ENCODE measurements around the gene SNCG. TPM values are rescaled to one million over a fixed set of nuclear protein-coding genes. Genes with fewer than 3 reads are reported as not detected.

SNCG gene
- total RNA-seq, 1 experiment from 2014 or later = 8.4 TPM

GRCh38 chr10:86963341-86963919 is 5.0 kb downstream of the SNCG start (continued):
- TF ChIP-seq E2F1 (CRISPR knock-in tag; IDR thresholded peaks at IDR 0.05) = no peak
- TF ChIP-seq FOXP4 (CRISPR knock-in tag; IDR thresholded peaks at IDR 0.05) = no peak
- no peak for TF ChIP-seq GABPB1 (CRISPR knock-in tag; IDR thresholded peaks at IDR 0.05)
- TF ChIP-seq ATF1 (CRISPR knock-in tag; IDR thresholded peaks at IDR 0.05) = no peak
- no peak for TF ChIP-seq USF2 (CRISPR knock-in tag; IDR thresholded peaks at IDR 0.05)
- no peak for TF ChIP-seq CREB1 (CRISPR knock-in tag; IDR thresholded peaks at IDR 0.05)
- TF ChIP-seq EMX1 (CRISPR knock-in tag; IDR thresholded peaks at IDR 0.05) = no peak
- no peak for TF ChIP-seq NR3C1 (CRISPR knock-in tag; conservative IDR thresholded peaks at IDR 0.05; ENCODE audit: low read depth)
- TF ChIP-seq RELA (CRISPR knock-in tag; IDR thresholded peaks at IDR 0.05; ENCODE audit: borderline replicate concordance) = no peak

GRCh38 chr10:86964061-86964846 is 5.9 kb downstream of the SNCG start:
- Mint-ChIP-seq H3K9me3 (no peaks in the 10 kb centered on the region), H3K27ac (no peak overlapping the region), H3K4me3 (no peak overlapping the region), H3K4me1 (peaks cover 32% of the 10 kb centered on the region), H3K36me3 (no peaks in the 10 kb centered on the region), H3K27me3 (ENCODE audit: low read depth) (peaks cover 23% of the 10 kb centered on the region)
- DNase-seq (ENCODE audit: low spot score) (peak; percentile 7), ATAC-seq (no peak)
- ChIA-PET POLR2A (no interaction called here), CTCF (interaction anchor here (0.6 to 13.7 kb wide), 4 partner anchors 9 to 129 kb away, joined by 3 to 462 read pairs (median 44); partner anchors contain the start of gene MMRN2)
- TF ChIP-seq AFF4 (CRISPR knock-in tag; IDR thresholded peaks at IDR 0.05; ENCODE audit: borderline replicate concordance) (no peak), ESRRA (CRISPR knock-in tag; IDR thresholded peaks at IDR 0.05; ENCODE audit: borderline replicate concordance) (no peak), KAT7 (CRISPR knock-in tag; IDR thresholded peaks at IDR 0.05; ENCODE audit: borderline replicate concordance) (no peak), FOXP4 (CRISPR knock-in tag; IDR thresholded peaks at IDR 0.05) (no peak), PRRX2 (CRISPR knock-in tag; IDR thresholded peaks at IDR 0.05) (no peak), ZNF512 (CRISPR knock-in tag; IDR thresholded peaks at IDR 0.05; ENCODE audit: borderline replicate concordance) (no peak), ZNF425 (CRISPR knock-in tag; conservative IDR thresholded peaks at IDR 0.05) (no peak)

All from WTC11 (cell line).